GM21390 (cell line): Measurements from ENCODE around the gene GRHL1.

ENCODE experiments used
- ATAC-seq: cut with Tn5 transposase; IDR thresholded peaks from one replicate; pipeline ENCODE4 v1.9.1; 2021; ENCODE audit not compliant: unreplicated experiment

Gene GRHL1

DNA sequence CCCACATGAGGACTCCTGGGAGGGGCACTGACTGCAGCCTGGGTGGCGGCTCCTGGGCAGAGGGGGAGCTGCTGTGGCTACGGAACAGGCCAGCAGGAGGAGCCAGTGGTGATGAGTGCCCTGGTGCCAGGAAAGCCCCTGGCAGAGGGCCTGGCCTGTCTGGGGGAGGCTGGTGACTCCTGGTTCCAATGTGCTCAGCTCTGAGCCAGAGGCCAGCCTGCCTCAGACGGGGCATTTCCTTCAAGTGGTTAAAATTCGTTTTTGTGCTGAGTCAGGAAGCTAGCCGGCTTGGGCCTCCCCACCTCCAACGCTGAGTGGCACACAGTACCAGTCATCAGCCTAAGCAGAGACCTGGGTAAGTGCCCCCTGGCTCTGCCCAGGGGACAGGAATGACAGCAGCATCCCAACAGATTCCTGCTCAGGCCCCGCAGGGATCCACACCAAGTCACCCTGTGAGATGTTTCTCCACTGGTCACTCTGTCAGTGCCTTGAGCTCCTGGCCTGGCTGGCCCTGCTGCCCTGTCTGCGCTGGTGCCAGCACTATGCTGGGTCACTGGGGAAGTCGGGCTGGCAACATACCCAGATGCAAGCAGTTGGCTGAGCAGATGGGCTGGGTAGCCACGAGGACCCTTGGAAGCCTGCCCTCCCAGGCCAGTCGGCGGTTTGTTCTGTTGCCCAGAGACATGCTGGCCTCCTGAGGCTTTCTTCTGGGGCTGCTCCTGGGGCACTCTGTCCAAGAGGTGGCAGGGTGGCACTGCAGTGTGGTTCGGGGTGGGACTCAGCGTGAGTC, 84.8 kb downstream of the GRHL1 start:
- ATAC-seq = no peak

DNA sequence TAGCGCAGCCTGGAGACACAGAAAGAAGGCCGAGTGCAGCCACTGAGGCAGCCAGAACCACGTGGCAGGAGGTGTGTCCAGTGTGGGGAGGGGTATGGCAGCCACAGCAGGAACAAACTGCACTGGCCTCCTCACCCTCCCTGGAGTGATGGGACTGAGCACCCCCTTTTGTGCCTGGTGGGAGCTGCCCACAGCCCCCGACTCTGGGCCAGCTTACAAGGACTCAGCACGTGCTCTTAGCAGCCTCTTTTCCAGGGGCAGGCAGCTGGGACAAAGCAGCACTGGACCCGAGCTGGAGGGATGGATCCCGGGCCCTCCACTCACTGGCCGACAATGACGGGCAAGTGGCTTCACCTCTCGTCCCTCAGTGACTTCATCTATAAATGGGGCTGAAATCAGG, 86.6 kb downstream of the GRHL1 start:
- ATAC-seq = no peak

GRCh38 chr2:10038716-10039115, 87.2 kb downstream of the GRHL1 start:
- no peak for ATAC-seq

GRCh38 chr2:10039658-10040410, 88.3 kb downstream of the GRHL1 start:
- ATAC-seq = no peak

- ATAC-seq = no peak
Observed at GRCh38 chr2:10041711-10042110, 90.2 kb downstream of the GRHL1 start.

GRCh38 chr2:10042301-10043161, 91.0 kb downstream of the GRHL1 start:
- ATAC-seq = no peak

DNA sequence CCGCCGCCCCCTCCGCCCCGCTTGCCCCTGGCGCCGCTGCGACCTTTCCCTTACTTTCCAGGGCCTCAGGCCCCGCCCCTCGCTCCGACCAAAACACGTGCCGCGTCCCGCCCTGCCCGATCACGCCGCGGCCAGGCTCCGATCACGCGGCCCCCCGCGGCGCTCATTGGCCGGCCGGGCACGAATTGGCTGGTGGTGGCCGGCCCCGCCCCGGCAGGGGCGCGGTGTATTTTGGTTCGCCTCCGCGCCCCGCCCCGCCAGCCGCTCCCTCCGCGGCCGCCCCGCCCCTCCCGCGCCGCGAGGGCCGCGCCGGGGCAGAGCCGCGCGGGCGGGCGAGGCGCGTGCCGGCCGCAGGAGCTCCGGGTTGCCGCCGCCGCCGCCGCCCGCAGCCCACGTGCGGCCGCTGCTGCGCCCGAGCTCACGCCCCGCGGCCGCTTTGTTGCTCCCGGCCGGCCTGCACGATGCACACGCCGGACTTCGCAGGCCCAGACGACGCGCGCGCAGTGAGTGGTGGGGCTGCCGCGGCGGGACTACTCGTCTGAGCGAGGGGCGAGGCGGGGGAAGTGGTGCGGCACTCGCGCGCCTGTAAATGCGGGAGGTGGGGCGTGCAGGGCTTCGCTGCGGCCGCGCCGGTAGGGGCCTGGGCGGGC, 91.9 kb downstream of the GRHL1 start, which contains the start of gene KLF11:
TSS of gene KLF11 (plus strand) at position 295 of the 650 bp plus-strand sequence. CDS start at position 462, 167 bp downstream.
- ATAC-seq = peak; percentile 64

DNA sequence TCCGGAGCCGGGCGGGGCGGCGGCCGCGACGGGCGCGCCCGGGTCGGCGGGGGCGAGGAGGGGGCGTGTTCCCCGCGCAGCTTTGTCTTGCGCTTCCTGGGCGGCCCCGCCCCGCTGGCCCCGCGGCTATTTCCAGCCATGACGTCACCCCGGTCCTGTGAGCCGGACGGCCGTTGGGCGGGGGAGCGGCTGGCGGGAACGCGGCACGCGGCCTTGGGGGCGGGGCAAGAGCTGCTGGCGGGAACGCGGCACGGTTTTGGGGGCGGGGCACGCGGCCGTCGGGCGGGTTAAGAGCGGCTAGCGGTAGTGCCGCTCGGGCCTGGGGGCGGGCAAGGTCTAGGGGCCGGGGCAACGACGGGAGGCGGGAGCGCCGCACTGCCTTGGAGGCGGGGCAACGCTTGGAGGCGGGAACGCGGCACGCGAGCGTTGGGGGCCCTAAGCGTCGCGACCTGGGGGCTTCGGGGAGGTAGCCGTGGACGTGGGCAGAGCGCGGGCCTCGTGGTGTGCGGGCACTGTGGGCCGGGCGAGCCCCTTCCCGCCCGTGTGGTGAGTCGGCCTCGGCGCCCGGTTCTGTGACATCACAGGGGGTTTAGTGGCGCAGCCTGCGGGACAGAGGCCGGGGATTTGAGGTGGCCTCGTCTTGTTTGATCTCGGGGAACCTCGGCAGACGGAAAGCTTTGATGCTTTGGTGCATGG, 92.6 kb downstream of the GRHL1 start:
- peak; percentile 41 for ATAC-seq

DNA sequence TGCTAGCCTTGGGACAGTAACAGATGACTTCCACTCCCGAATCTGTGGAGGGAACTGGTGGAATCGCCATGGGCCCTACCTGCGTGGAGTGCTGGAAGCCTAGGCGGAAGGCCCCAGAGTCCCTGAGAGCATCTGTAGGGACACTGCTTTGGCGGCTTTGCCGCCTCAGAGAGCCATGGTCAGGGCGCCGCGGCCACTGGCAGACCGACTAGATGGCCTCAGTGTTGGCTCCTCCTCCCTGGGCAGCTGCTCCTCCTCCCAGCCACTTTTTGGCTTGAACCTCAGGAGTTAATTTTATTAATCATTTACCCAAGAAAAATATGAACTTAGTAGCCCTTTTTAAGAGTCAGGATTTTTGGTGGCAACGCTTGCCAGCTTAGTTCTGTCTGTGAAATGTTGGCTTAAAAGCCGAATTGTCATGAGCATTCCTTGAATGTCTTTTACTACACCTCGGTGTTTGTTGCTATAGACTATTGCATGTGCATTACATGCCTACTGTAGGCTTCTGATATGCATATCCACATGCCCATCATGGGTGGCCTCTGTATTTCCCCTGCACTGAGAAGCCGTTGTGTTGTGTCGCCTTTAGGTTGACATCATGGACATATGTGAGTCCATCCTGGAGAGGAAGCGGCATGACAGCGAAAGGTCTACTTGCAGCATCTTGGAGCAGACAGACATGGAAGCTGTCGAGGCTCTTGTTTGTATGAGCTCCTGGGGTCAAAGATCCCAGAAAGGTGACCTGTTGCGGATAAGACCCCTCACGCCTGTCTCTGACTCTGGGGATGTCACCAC, 94.3 kb downstream of the GRHL1 start:
- no peak for ATAC-seq

- ATAC-seq = no peak
Observed at GRCh38 chr2:10046931-10047330, 95.4 kb downstream of the GRHL1 start.

DNA sequence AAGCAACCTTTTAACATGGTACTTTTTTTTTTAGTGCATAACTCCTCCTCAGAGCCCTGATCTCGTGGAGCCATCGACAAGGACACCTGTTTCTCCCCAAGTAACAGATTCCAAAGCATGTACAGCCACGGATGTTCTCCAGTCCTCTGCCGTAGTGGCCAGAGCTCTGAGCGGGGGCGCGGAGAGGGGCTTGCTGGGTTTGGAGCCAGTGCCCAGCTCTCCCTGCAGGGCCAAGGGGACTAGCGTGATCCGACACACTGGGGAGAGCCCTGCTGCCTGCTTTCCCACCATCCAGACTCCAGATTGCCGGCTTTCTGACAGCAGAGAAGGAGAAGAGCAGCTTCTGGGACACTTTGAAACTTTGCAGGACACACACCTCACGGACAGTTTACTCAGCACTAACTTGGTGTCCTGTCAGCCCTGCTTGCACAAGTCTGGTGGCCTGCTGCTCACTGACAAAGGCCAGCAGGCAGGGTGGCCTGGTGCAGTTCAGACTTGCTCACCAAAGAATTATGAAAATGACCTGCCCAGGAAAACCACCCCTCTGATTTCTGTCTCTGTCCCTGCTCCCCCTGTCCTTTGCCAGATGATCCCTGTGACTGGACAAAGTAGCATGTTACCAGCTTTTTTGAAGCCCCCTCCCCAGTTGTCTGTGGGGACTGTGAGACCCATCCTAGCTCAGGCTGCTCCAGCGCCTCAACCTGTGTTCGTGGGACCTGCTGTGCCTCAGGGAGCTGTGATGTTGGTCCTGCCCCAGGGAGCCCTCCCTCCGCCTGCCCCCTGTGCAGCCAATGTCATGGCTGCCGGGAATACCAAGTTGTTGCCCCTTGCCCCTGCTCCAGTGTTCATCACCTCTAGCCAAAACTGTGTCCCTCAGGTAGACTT, 96.4 kb downstream of the GRHL1 start:
- no peak for ATAC-seq

DNA sequence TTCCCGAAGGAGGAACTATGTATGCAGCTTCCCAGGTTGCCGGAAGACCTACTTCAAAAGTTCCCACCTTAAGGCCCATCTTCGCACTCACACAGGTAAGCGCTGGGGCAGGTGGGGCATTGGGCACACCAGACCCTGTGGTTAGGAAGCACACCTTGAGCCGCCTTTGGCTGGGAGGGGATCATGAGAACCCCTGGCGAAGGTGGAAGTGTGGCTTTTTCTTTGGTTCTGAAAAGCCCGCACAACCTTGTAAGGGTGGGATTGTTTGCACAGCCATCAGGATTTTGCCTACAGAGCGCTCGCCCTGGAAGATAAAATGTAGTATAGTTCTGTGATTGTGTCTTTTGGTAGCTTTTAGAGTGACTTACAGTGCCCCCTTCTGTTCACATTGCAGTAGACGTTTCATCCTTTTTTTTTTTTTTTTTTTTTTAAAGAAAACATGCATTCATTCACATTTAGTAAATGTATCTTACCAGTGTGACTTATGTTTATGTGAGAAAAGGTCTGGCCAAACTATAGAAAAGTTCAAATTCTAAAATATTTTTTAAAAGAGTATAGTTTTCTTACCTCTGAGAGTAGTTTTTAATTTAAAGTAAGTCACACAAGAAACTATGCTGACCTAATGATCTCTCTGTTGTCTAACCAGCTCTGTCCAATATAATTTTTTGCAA, 97.1 kb downstream of the GRHL1 start:
- no peak for ATAC-seq
